HUES64 (cell line): Measurements from ENCODE around the gene OR6C2. TPM values are rescaled to one million over a fixed set of nuclear protein-coding genes. Genes with fewer than 3 reads are reported as not detected.
A peak's percentile ranks its signal among the peaks of the same experiment; 100 is the strongest.
"Not testable (repeated sequence)": the region's sequence is repeated elsewhere in the genome, so short reads cannot be mapped to it uniquely, and the experiment has no call there.

Experiments
- H3K27ac ChIP-seq: 2 replicates; pipeline ENCODE4 v1.7.0; 2013; ENCODE audit warnings: low read depth, low read length, inconsistent platforms
- H3K27me3 ChIP-seq: 2 replicates; pipeline ENCODE4 v1.6.1; 2013; ENCODE audit warnings: mild to moderate bottlenecking, low read length; ENCODE audit not compliant: insufficient read depth
- H3K36me3 ChIP-seq: 2 replicates; pipeline ENCODE4 v1.6.1; 2013; ENCODE audit warnings: mild to moderate bottlenecking, low read length; ENCODE audit not compliant: insufficient read depth
- H3K4me1 ChIP-seq: 2 replicates; pipeline ENCODE4 v1.6.1; 2013; ENCODE audit warnings: mild to moderate bottlenecking, low read length, moderate library complexity; ENCODE audit not compliant: insufficient read depth
- H3K4me3 ChIP-seq: 2 replicates; pipeline ENCODE4 v1.5.1; 2013; ENCODE audit warnings: mild to moderate bottlenecking, low read length, moderate library complexity
- H3K9ac ChIP-seq: 2 replicates; pipeline ENCODE4 v1.6.1; 2013; ENCODE audit warnings: mild to moderate bottlenecking, low read depth, low read length
- H3K9me3 ChIP-seq: 2 replicates; pipeline ENCODE4 v1.6.1; 2013; ENCODE audit warnings: low read depth, low read length; ENCODE audit not compliant: insufficient read depth
- WGBS: fragments of 150-250, 120-280 bp; methylation state at CpG from one replicate; pipeline ENCODE4 v1.1.7; 2013; ENCODE audit warnings: missing lambda C conversion rate; 5-methylcytosine and 5-hydroxymethylcytosine counted together
- polyA plus RNA-seq, 2 experiments: library from polyadenylated mRNA; stranded (reverse); fragments of 50-300 nt; gene quantifications; one replicate each; pipeline ENCODE4 v1.2.3, GENCODE V29; 2013

OR6C2 gene
- not detected for polyA plus RNA-seq (2013, experiment 1 of 2)
- polyA plus RNA-seq (2013, experiment 2 of 2), result not detected

DNA sequence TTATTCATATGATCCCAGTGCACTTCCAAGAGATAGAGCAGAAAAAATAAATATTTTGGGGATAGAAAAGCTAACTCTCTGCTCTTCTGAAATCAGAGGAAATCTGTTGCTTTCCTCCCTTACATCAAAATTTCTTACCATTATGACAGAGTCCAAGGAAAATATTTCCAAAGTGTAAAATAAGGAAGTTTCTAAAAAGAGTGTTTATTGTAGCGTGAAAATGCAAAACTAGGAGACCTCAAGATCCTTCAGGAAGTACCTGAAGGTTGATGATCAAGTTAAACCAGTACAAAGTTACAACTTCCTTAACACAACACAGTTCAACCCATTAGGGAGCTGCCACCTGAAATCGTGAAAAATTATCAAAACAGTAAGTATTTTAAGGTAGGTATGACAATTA, at the start of gene OR6C2:
Gene OR6C2 (plus strand): TSS at position 301 of the 400 bp plus-strand sequence. CDS start 8,138 bp downstream, outside the sequence.
- Histone ChIP-seq H3K4me3 (no peak within 1 kb of the TSS), H3K36me3 (no peaks in the 10 kb centered on the region), H3K9ac (no peak within 1 kb of the TSS), H3K4me1 (no peaks in the 10 kb centered on the region), H3K9me3 (peaks cover 10% of the 10 kb centered on the region; the same call in 1 of the 2 replicates), H3K27ac (no peak within 1 kb of the TSS), H3K27me3 (no peaks in the 10 kb centered on the region)
- WGBS, result 93% methylated on average over 2 of the region's 2 CpGs

DNA sequence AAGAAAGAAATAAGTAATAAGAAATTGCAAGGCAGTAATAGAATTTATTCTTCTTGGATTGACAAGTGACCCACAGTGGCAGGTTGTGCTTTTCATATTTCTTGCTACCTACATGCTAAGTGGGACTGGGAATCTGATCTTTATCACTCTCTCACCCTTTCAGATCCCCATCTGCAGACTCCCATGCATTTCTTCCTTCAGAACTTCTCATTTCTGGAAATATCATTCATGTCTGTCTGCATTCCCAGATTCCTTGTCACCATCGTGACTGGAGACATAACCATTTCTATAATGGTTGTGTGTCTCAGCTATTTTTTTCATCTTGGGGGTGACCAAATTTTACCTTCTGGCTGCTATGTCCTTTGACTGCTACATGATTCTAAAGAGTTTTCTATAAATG, 47.5 kb upstream of the OR6C2 start:
- H3K27ac ChIP-seq, result no peak overlapping the region
- no peaks in the 10 kb centered on the region for H3K4me1 ChIP-seq
- peaks cover 7% of the 10 kb centered on the region; the same call in 1 of the 2 replicates for H3K9me3 ChIP-seq
- no peak overlapping the region for H3K9ac ChIP-seq
- 91% methylated on average over 1 of the region's 1 CpG for WGBS
- no peak overlapping the region for H3K4me3 ChIP-seq
- no peaks in the 10 kb centered on the region for H3K36me3 ChIP-seq
- no peaks in the 10 kb centered on the region for H3K27me3 ChIP-seq

DNA sequence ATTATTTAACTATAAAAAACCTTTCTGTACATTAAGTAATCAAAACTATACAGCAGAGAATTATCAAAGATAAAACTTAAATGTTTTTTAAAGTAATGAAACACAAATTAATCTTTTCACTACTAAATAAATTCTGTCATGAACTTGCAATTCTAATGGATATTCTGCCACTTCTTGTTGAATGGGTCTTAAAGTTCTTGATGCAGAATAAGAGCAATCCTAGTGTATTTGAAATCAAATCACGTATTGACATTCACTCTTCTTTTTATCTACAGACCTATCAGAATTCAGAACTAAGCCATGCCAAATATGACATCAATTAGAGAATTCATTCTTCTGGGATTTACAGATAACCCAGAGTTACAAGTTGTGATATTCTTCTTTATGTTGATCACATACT, 43.6 kb upstream of the OR6C2 start, which contains the start of gene OR6C65:
Gene OR6C65 (plus strand): TSS at position 301 of the 400 bp plus-strand sequence. CDS start 0 bp downstream, at position 301.
- no peaks in the 10 kb centered on the region for H3K9me3 ChIP-seq
- no peaks in the 10 kb centered on the region for H3K4me1 ChIP-seq
- H3K36me3 ChIP-seq, result no peaks in the 10 kb centered on the region
- 95% methylated on average over 1 of the region's 1 CpG for WGBS
- H3K4me3 ChIP-seq, result no peak within 1 kb of the TSS
- no peak within 1 kb of the TSS for H3K9ac ChIP-seq
- no peaks in the 10 kb centered on the region for H3K27me3 ChIP-seq
- H3K27ac ChIP-seq, result no peak within 1 kb of the TSS

GRCh38 chr12:55407866-55408265, 36.0 kb upstream of the OR6C2 start:
- WGBS, result no CpG with 5 or more reads among the region's 1 CpG
- H3K36me3 ChIP-seq, result no peaks in the 10 kb centered on the region
- no peaks in the 10 kb centered on the region for H3K4me1 ChIP-seq
- H3K27ac ChIP-seq, result no peak overlapping the region
- H3K9ac ChIP-seq, result no peak overlapping the region
- H3K27me3 ChIP-seq, result no peaks in the 10 kb centered on the region
- 0 out of 2 replicates have a peak, but pooled peaks cover 6% of the 10 kb centered on the region for H3K9me3 ChIP-seq
- H3K4me3 ChIP-seq, result no peak overlapping the region

GRCh38 chr12:55409133-55409532, 34.7 kb upstream of the OR6C2 start:
- 93% methylated on average over 1 of the region's 1 CpG for whole genome bisulfite sequencing
- not testable (repeated sequence) for H3K27me3 ChIP-seq, H3K4me1 ChIP-seq, H3K4me3 ChIP-seq, H3K9ac ChIP-seq, H3K36me3 ChIP-seq, H3K27ac ChIP-seq, H3K9me3 ChIP-seq

- WGBS, result 96% methylated on average over 15 of the region's 15 CpGs
- H3K27ac ChIP-seq, H3K9ac ChIP-seq, H3K27me3 ChIP-seq, H3K4me1 ChIP-seq, H3K36me3 ChIP-seq, H3K9me3 ChIP-seq, H3K4me3 ChIP-seq: not testable (repeated sequence)
Measured at GRCh38 chr12:55412138-55412537, 31.7 kb upstream of the OR6C2 start.

DNA sequence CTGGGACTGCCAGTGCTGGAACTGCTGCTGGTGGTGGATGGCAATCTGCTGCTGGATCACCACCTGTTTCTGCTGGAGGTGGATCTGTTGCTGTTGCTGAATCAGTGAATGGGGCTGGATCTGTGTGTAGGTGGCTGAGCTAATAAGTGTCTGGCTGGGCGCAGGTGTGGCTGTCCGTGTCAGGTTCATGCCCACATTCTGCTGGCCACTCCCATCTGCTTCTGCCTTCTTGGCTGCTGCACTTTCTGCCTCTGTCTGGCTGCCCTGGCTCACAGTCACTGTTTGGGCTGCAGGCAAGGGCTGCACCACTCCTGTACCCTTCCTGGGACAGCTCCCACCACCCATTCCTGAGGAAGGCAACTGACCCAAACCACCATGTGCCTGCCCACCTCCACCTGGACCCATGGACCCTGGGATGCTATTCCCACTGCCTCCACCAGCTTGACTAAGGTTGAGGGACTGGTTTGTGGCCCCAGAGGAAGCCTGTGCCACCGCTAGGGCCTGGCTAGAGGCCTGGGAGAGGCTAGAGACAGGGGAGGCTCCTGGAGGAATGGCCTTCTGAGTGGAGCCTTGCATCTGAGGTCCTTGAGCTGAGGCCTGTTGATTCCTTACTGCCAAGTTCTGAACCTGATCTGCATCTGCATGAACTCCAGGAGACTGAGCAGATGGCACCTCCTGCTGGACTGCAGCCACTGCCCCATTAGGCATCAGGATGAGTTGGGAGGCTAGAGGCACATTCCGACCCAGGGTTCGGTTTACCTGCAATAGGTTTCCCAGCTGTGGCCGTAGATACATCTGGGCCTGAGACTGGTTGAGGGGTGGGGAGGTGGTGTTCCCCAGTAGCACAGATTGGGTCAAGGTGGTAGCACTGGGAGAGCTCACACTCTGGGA, 30.1 kb upstream of the OR6C2 start:
- H3K9ac ChIP-seq, H3K36me3 ChIP-seq, H3K27ac ChIP-seq, H3K9me3 ChIP-seq, H3K4me3 ChIP-seq, H3K27me3 ChIP-seq, H3K4me1 ChIP-seq: not testable (repeated sequence)
- WGBS, result 96% methylated on average over 4 of the region's 6 CpGs

GRCh38 chr12:55414396-55414823, 29.5 kb upstream of the OR6C2 start:
- H3K36me3 ChIP-seq, H3K4me3 ChIP-seq, H3K9me3 ChIP-seq, H3K9ac ChIP-seq, H3K27me3 ChIP-seq, H3K27ac ChIP-seq, H3K4me1 ChIP-seq: not testable (repeated sequence)
- 78% methylated on average over 11 of the region's 11 CpGs for WGBS

GRCh38 chr12:55414889-55415288, 29.0 kb upstream of the OR6C2 start:
- not testable (repeated sequence) for H3K4me1 ChIP-seq, H3K27ac ChIP-seq, H3K36me3 ChIP-seq, H3K9me3 ChIP-seq, H3K27me3 ChIP-seq, H3K9ac ChIP-seq
- WGBS, result 36% methylated on average over 8 of the region's 34 CpGs
- peak overlapping the region; percentile 33 for H3K4me3 ChIP-seq

- H3K36me3 ChIP-seq, result no peaks in the 10 kb centered on the region
- no peaks in the 10 kb centered on the region for H3K27me3 ChIP-seq
- H3K9me3 ChIP-seq, result no peaks in the 10 kb centered on the region
- no peak overlapping the region for H3K27ac ChIP-seq
- H3K4me3 ChIP-seq, result no peak overlapping the region
- 100% methylated on average over 1 of the region's 1 CpG for WGBS
- no peak overlapping the region for H3K9ac ChIP-seq
- no peaks in the 10 kb centered on the region for H3K4me1 ChIP-seq
Measured at GRCh38 chr12:55416961-55417360, 26.9 kb upstream of the OR6C2 start.

DNA sequence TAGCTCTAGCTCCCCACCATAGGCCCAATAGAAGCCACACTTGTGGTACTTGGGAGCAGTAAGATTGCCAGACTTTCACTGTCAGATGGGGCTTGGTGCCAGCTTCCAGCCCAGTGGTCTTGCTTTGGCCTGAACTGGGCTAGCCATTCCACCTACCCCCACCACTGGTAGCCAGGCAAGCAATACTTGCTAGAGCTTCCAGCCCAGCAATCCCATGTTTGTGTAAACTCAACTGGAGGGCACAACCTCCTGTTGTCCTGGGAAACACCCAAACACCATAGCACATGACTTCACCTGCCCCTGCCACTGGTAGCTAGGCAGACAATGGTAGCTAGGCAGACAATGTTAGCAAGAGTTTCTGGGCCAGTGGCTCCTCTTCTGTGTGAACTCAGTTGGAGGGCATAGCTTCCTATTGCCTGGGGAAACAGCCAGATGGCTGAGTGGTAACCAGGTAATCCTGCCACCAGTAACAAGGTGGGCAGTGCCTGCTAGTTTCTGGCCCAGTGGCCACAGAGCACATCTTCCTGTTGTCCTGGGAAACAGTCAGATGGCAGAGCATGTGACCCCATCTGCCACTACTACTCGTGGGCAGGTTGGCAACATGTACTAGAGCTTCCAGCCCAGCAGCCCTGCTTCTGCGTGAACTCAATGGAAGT, 23.4 kb upstream of the OR6C2 start:
- H3K27ac ChIP-seq, result no peak overlapping the region
- H3K36me3 ChIP-seq, result no peaks in the 10 kb centered on the region
- H3K9ac ChIP-seq, result no peak overlapping the region
- H3K4me1 ChIP-seq, result no peaks in the 10 kb centered on the region
- 96% methylated on average over 2 of the region's 2 CpGs for WGBS
- H3K9me3 ChIP-seq, result no peaks in the 10 kb centered on the region
- H3K4me3 ChIP-seq, result no peak overlapping the region
- no peaks in the 10 kb centered on the region for H3K27me3 ChIP-seq
